Fibroblast of villous mesenchyme (primary cell): ENCODE results near the gene TMTC1. TPM values are rescaled to one million over a fixed set of nuclear protein-coding genes. Genes with fewer than 3 reads are reported as not detected.

Experiments
- DNase-seq: peaks from one replicate; pipeline ENCODE4 v3.0.0-alpha.2; 2010; ENCODE audit warnings: low read depth
- H3K4me3 ChIP-seq: 2 replicates; pipeline ENCODE4 v1.5.1; 2011; ENCODE audit warnings: low read depth, mild to moderate bottlenecking, low read length
- total RNA-seq: library from RNA; depleted of rRNA; stranded (reverse); fragments of >200 nt; gene quantifications from 2 replicates; pipeline ENCODE4 v1.2.3, GENCODE V29; 2012
- TF ChIP-seq, protein P1 (sequence below): IDR thresholded peaks from 2 replicates; pipeline ENCODE4 v1.5.1; 2012; ENCODE audit warnings: low read depth, mild to moderate bottlenecking, low read length; ENCODE audit not compliant: insufficient read depth

Gene TMTC1
- total RNA-seq, 1 donor: 33.2 TPM

- no peak for DNase-seq
- TF ChIP-seq, protein P1, sequence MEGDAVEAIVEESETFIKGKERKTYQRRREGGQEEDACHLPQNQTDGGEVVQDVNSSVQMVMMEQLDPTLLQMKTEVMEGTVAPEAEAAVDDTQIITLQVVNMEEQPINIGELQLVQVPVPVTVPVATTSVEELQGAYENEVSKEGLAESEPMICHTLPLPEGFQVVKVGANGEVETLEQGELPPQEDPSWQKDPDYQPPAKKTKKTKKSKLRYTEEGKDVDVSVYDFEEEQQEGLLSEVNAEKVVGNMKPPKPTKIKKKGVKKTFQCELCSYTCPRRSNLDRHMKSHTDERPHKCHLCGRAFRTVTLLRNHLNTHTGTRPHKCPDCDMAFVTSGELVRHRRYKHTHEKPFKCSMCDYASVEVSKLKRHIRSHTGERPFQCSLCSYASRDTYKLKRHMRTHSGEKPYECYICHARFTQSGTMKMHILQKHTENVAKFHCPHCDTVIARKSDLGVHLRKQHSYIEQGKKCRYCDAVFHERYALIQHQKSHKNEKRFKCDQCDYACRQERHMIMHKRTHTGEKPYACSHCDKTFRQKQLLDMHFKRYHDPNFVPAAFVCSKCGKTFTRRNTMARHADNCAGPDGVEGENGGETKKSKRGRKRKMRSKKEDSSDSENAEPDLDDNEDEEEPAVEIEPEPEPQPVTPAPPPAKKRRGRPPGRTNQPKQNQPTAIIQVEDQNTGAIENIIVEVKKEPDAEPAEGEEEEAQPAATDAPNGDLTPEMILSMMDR: no peak
- no peak overlapping the region for H3K4me3 ChIP-seq
Observed at GRCh38 chr12:29695800-29696199, 87.9 kb downstream of the TMTC1 start.

DNA sequence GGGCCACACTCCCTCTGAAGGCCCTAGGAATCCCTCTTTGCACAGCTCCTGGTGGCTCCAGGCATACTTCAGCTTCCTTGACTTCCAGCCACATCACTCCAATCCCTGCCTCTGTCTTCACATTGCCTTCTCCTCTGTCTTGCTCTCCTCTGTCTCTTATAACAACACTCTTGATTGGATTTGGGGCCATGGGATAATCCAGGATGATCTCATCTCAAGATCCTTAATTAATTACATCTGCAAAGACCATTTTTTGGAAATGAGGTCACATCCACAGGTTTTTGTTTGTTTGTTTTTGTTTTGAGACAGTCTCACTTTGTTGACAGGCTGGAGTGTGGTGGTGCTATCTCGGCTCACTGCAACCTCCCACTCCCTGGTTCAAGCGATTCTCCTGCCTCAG is 88.7 kb downstream of the TMTC1 start:
- DNase-seq: no peak
- no peak overlapping the region for H3K4me3 ChIP-seq
- TF ChIP-seq, protein P1: no peak

- TF ChIP-seq, protein P1: no peak
- DNase-seq: no peak
- no peak overlapping the region for H3K4me3 ChIP-seq
Observed at GRCh38 chr12:29694002-29694401, 89.7 kb downstream of the TMTC1 start.

DNA sequence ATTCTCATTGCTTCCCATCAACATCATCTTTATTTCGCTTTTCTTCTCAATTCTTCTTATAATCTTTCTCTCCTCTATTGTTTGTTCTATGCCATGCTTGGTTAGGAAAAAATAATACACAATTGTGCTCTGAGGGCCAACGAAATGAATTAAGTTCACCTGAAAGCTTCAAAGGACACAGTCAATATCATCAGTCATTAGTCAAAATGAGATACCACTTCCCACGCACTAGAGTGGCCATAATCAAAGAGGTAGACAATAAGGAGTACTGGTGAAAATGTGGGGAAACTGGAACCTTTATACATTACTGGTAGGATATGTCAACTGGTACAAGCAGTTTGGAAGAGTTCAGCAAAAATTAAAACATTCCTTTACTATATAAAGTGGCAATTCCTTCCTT is 91.5 kb downstream of the TMTC1 start:
- H3K4me3 ChIP-seq: no peak overlapping the region
- DNase-seq: no peak
- TF ChIP-seq, protein P1: no peak

DNA sequence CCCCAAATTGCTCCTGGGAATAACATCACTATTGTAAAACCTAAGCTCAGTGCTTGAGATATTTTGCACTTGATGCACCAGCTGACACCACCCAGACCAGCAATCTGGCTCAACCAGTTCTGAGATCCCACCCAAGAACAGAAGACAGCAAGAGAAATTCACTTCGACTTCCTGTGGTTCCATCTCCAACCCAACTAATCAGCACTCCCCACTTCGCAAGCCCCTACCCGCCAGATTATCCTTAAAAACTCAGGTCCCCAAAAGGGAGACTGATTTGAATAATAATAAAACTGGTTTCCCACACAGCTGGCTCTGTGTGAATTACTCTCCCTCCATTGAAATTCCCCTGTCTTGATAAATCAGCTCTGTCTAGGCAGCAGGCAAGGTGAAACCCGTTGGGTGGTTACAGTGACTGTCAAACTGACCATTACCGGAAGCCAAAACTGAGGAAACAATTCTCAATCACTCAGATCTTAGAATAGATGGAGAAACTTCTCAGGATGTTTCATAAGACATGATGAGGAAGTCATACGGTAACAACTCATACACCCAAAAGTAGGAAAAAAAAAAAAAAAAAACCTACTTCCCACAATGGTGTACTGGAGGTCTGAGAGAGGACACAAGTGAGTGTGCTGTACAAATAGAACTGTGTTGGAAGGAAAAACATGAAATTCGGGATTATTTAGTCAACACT is 92.4 kb downstream of the TMTC1 start:
- no peak for DNase-seq
- H3K4me3 ChIP-seq: no peak overlapping the region
- TF ChIP-seq, protein P1: no peak

- H3K4me3 ChIP-seq: no peak overlapping the region
- DNase-seq: no peak
- TF ChIP-seq, protein P1: no peak
Observed at GRCh38 chr12:29690728-29691127, 93.0 kb downstream of the TMTC1 start.

GRCh38 chr12:29688914-29689313 is 94.8 kb downstream of the TMTC1 start:
- TF ChIP-seq, protein P1: no peak
- DNase-seq: no peak
- no peak overlapping the region for H3K4me3 ChIP-seq
